ENCODE data around the gene FEV. TPM values are rescaled to one million over a fixed set of nuclear protein-coding genes. Genes with fewer than 3 reads are reported as not detected.

The FEV gene
- total RNA-seq, 1 donor from 2014 or later: 15.6 TPM

DNA sequence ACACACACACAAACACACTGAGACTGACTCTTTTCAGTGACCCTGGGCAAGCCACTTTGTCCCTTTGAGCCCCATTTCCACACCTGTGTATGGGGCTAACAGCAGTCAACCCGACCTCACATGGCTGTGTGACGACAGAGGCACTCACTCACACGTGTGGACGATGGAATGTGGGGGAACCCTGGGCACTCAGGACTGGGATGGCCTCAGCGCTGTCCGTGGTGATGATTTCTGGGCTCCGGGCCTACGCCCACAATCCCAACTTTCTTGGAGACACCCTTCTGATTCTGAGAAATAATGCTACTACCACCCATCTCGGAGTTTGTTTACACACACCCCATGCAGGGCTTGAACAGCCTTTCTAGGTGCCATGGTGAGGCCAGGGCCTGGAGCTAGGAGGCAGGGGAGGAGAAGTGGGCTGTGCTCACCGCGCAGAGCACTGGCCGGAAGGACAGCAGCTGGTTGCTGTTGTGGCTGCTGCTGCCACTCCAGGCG lies 6.7 kb upstream of the FEV start:
- Mint-ChIP-seq H3K4me3 (ENCODE audit: low read depth) (no peak overlapping the region), H3K27me3 (peaks cover 91% of the 10 kb centered on the region), H3K36me3 (ENCODE audit: insufficient read depth) (no peaks in the 10 kb centered on the region), H3K4me1 (ENCODE audit: low read depth) (peaks cover 4% of the 10 kb centered on the region), H3K27ac (peak overlapping the region; percentile 26), H3K9me3 (ENCODE audit: low read depth) (no peaks in the 10 kb centered on the region)
- DNase-seq (ENCODE audit: low spot score, unreplicated experiment): no peak
- TF ChIP-seq, protein P1, sequence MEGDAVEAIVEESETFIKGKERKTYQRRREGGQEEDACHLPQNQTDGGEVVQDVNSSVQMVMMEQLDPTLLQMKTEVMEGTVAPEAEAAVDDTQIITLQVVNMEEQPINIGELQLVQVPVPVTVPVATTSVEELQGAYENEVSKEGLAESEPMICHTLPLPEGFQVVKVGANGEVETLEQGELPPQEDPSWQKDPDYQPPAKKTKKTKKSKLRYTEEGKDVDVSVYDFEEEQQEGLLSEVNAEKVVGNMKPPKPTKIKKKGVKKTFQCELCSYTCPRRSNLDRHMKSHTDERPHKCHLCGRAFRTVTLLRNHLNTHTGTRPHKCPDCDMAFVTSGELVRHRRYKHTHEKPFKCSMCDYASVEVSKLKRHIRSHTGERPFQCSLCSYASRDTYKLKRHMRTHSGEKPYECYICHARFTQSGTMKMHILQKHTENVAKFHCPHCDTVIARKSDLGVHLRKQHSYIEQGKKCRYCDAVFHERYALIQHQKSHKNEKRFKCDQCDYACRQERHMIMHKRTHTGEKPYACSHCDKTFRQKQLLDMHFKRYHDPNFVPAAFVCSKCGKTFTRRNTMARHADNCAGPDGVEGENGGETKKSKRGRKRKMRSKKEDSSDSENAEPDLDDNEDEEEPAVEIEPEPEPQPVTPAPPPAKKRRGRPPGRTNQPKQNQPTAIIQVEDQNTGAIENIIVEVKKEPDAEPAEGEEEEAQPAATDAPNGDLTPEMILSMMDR (IDR thresholded peaks at IDR 0.05; ENCODE audit: unreplicated experiment): no peak

DNA sequence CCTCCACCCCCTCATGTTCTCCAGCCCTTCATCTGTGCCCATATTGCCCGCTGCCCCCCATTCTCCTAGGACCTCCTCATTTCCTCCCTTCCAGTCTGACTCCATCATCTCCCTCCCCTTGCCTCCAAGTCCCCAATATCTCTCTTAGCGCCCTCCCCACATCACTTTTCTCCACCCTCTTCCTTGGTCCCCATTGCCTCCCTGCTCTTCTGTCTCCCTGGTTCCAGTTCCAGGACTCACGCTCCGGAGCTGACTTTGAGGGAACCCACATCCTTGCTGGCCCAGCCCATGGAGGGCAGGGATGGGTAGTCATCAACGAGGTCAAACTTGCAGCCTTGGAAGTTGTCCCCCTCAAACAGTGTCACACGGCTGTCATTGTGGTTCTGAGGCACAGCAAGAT lies 5.6 kb upstream of the FEV start:
- no peak overlapping the region for H3K4me3 Mint-ChIP-seq (ENCODE audit: low read depth)
- peaks cover 1% of the 10 kb centered on the region for H3K4me1 Mint-ChIP-seq (ENCODE audit: low read depth)
- no peaks in the 10 kb centered on the region for H3K36me3 Mint-ChIP-seq (ENCODE audit: insufficient read depth)
- no peak overlapping the region for H3K27ac Mint-ChIP-seq
- TF ChIP-seq, protein P1 (IDR thresholded peaks at IDR 0.05; ENCODE audit: unreplicated experiment): no peak
- no peaks in the 10 kb centered on the region for H3K9me3 Mint-ChIP-seq (ENCODE audit: low read depth)
- peaks cover 92% of the 10 kb centered on the region for H3K27me3 Mint-ChIP-seq
- DNase-seq (ENCODE audit: low spot score, unreplicated experiment): no peak

DNA sequence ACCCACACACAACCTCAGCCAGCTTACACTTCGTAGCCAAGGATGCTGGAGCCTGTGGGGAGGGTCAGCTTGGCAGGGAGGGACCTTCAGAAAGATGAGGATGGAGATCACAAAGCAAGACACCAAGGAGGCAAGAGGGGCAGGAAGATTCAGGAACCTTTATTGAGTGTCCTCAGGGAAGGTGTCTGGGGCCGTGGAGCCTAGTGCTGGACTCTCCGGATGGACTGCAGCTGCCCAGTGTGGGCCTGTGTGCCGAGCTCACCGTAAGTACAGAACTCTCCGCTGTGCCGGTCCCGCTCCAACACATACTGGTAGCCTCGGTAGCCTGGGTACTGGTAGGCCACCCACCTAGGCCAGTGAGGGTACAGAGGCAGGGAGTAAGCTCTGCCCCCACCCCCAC lies 5.1 kb upstream of the FEV start:
- peaks cover 1% of the 10 kb centered on the region for H3K4me1 Mint-ChIP-seq (ENCODE audit: low read depth)
- no peak overlapping the region for H3K27ac Mint-ChIP-seq
- peaks cover 90% of the 10 kb centered on the region for H3K27me3 Mint-ChIP-seq
- DNase-seq (ENCODE audit: low spot score, unreplicated experiment): no peak
- no peaks in the 10 kb centered on the region for H3K36me3 Mint-ChIP-seq (ENCODE audit: insufficient read depth)
- no peak overlapping the region for H3K4me3 Mint-ChIP-seq (ENCODE audit: low read depth)
- TF ChIP-seq, protein P1 (IDR thresholded peaks at IDR 0.05; ENCODE audit: unreplicated experiment): no peak
- no peaks in the 10 kb centered on the region for H3K9me3 Mint-ChIP-seq (ENCODE audit: low read depth)

DNA sequence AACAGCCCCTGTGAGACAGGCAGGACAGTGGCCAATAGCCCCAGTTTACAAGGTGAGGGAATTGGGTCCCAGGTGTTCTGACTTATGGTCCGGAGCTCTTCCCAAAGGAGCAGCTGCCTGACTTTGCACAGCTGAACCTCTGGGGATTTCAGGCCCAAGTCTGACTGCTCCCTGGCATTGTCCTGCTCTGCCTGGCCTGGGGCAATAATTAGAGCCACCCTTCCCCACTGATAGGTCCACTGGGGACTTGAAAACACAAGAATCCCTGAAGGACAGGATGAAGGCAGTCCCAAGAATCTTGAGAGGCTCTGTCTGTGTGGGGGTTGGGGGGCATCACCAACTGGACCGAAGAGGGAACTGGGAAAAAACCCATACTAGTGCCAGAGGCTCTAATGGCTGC lies 3.7 kb upstream of the FEV start:
- TF ChIP-seq, protein P1 (IDR thresholded peaks at IDR 0.05; ENCODE audit: unreplicated experiment): no peak
- Mint-ChIP-seq H3K9me3 (ENCODE audit: low read depth) (no peaks in the 10 kb centered on the region), H3K27me3 (peaks cover 89% of the 10 kb centered on the region), H3K4me1 (ENCODE audit: low read depth) (peaks cover 3% of the 10 kb centered on the region), H3K36me3 (ENCODE audit: insufficient read depth) (no peaks in the 10 kb centered on the region), H3K27ac (no peak overlapping the region), H3K4me3 (ENCODE audit: low read depth) (no peak overlapping the region)
- no peak for DNase-seq (ENCODE audit: low spot score, unreplicated experiment)

DNA sequence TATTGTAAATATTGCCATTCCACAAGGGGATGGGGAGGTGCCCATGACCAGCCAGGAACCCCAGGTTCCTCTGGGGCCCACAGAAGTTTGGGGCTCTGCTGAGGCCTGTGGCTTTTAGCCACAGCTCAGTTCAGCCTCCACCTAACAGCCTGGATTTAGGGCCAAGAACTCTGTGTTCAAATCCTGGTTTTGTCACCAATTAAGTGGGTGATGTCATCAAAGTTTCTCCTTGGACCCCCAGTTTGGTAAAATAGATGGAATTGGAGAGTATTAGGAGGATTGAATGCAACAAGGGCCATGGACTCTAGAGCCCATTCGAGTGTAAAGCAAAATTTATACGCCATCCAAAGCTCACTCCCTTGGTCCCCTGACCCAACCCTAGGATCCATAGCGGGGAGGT lies 3.2 kb upstream of the FEV start:
- Mint-ChIP-seq H3K27me3 (peaks cover 93% of the 10 kb centered on the region), H3K4me1 (ENCODE audit: low read depth) (peaks cover 3% of the 10 kb centered on the region), H3K36me3 (ENCODE audit: insufficient read depth) (no peaks in the 10 kb centered on the region)

More for the DNA sequence above, 3.2 kb upstream of the FEV start:
- TF ChIP-seq, protein P1 (IDR thresholded peaks at IDR 0.05; ENCODE audit: unreplicated experiment): no peak
- H3K9me3 Mint-ChIP-seq (ENCODE audit: low read depth): no peaks in the 10 kb centered on the region
- no peak overlapping the region for H3K27ac Mint-ChIP-seq
- no peak for DNase-seq (ENCODE audit: low spot score, unreplicated experiment)
- H3K4me3 Mint-ChIP-seq (ENCODE audit: low read depth): no peak overlapping the region
